Activated CD4-positive, alpha-beta T cell treated with anti-CD3 and anti-CD28 coated beads, Interleukin-2, amount 50 U/mL, for 1 hour (primary cell): ENCODE data around the gene DNAJC15.

Source experiments
- DNase-seq: peaks from one replicate; pipeline ENCODE4 v3.0.0-alpha.2; 2020

The DNAJC15 gene

GRCh38 chr13:43089912-43090498 lies 66.6 kb downstream of the DNAJC15 start:
- no peak for DNase-seq

GRCh38 chr13:43094901-43095300 lies 71.5 kb downstream of the DNAJC15 start:
- no peak for DNase-seq

- DNase-seq = no peak
Measured at GRCh38 chr13:43095771-43096719, 72.7 kb downstream of the DNAJC15 start.

DNA sequence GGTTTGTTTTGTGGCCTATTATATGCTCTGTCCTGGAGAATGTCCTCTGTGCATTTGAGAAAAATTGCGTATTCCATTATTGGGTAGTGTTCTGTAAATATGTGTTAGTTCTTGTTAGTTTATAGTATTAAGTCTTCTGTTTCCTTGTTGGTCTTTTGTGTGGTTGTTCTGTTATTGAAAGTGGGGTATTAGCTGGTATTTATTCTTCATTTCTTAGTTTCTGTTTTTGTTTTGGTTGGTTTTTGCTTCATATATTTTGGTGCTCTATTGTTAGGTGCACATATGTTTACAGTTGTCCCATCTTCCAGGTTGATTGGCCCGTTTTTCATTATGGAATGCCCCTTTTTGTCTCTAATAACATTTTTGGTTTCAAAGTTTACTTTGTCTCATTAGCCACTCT lies 77.3 kb downstream of the DNAJC15 start:
- no peak for DNase-seq

GRCh38 chr13:43102304-43102703 lies 78.9 kb downstream of the DNAJC15 start:
- no peak for DNase-seq

GRCh38 chr13:43107780-43108179 lies 84.4 kb downstream of the DNAJC15 start:
- DNase-seq = no peak

DNA sequence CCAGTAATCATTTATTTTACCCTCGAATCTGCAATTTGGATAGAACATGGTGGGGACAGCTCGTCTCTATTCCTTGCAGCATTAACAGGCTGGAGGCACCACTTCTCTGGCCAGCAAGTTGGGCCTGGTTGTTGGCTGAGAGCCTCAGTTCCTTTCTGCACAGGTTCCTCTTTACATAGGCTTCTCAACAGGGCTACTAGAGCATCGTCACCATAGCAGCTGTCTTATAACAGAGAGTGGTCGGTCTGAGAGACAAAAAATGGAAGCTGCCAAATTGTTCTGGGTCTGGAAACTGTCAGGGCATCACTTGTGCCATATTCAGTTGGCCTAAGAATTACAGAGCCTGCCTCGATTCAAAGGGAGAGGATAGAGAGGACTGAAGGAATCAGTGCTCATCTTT lies 86.7 kb downstream of the DNAJC15 start:
- no peak for DNase-seq

- DNase-seq = no peak
Measured at GRCh38 chr13:43110658-43111057, 87.3 kb downstream of the DNAJC15 start.

DNA sequence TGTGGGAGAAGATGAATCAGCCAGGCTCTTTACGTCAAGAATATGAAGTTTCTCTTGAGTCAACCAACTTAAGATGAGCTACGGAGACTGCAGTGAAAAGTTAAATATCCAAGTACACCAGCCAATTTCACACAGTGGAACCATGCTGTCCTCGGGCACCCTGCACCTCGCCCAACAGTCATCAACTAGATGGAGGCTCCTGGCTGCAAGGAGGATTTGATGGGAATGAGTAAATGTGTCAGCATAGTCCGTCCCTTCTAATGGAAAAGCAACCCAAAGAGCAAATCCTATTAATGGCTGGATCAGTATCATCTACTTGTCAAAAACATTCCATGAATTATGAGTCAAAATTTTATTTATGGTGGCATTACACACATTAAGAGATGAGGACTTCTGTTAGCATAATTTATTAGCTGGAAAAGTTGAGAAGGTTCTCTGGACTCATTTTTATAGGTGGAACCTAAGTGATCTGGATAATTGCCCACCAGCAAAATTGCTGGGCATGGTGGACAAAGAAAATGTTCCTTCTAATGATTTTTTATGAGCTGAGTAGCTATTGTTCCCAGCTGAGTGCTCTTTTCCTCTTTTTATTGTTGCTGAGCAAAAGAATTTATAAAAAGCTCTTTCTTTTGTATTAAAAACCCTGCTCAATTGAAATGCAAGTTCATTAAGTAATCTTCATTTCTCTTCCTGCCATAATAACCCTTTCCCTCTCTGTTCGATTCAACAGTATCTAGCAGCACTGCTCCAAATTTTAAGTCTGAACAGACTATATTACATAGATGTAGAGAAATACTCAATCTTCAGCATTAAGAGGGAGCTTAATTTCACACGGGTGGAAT lies 88.4 kb downstream of the DNAJC15 start:
- DNase-seq = no peak

DNA sequence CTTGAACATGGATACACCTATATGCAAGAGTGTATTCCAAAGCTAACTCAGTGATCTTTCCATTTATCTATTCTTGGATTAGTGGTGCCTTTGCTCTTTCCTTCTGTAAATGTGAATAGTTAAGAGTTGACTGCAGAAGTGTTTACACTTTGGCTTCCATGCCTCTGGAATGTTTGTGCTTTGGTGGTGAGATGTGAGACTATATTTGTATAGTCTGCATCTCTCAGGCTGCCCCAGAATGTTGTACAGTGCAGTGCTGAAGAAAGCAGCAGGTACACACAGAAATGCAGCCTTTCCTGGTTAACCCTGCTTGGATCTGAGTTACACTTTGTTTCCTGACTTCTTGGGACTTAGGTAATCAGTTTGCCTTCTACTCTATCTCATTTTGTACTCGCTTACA lies 90.2 kb downstream of the DNAJC15 start:
- DNase-seq = no peak

DNA sequence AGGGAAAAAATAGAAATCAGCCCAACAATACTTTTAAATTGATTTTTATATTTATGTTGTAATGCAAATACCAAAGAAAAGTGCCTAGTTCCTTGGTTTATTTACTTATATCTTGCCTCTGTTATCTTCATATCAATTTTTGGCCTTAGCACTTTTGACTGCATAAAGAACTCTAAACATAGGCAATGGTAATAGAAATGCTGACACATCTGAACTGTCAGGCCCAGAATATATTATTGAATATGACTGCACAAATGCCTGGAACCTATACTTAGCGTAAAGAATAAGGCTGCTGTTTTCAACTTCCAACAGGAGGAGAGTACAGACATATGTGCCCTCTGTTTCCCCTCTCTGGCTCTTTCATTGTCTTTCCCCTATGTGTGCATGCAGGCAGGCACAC lies 91.1 kb downstream of the DNAJC15 start:
- DNase-seq = no peak

- no peak for DNase-seq
Measured at GRCh38 chr13:43115141-43115540, 91.8 kb downstream of the DNAJC15 start.

DNA sequence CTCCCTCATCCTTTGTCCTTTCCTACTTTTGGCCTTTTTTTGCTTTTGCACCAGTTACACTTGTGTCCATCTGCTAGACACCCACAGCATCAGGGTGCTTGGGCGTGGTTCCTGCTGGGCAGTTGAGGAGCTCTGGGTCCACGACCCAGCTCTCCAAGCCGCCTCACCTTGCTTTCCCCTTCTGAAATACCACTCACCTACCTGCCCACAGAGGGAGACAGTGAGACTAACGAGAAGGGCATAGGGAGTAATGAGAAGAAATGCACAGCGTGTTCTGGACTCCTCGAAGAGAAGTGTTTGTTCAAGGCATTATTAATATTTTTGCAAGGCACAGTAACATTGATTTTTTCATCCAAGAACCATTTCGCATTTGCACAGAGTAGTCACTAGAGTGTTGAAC lies 92.9 kb downstream of the DNAJC15 start:
- no peak for DNase-seq

DNA sequence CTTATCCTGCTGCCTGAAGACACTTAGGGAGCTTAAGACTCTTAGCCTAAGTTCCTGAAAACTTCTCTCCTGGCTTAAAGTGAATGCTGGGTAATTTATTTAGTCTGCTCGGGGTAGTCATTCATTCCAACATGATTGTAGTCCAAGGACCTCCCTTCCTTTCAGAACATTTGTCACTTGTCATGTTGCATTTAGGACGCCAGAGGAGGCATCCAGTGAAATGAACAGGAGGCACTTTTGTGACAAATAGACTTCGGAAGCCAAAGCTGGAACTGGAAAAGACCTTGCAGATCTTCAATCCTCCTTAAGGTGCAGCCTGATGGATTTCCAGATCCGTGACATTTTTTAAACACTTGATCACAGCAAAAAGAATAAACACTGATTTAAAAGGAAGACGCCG lies 95.1 kb downstream of the DNAJC15 start:
- no peak for DNase-seq

GRCh38 chr13:43119206-43119605 lies 95.8 kb downstream of the DNAJC15 start:
- no peak for DNase-seq

DNA sequence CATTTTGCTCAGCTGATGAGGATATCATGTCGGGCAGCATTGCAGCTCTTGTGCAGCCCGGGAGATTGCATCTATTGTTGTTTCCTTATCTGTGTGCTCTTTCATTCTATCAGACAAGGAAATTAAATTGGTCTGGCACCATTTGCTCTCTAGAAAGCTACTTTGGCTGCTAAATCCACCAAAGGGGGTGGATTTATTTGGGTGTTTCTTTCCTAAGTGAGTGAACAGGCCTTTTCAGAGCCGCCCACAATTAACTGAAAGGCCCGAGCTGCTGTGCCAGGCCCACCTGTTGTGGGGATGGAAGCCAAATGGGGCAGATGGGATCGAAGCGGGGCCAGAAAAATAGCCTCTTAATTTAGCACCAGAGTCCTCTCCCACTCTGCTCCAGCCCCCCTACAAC lies 99.4 kb downstream of the DNAJC15 start:
- no peak for DNase-seq

DNA sequence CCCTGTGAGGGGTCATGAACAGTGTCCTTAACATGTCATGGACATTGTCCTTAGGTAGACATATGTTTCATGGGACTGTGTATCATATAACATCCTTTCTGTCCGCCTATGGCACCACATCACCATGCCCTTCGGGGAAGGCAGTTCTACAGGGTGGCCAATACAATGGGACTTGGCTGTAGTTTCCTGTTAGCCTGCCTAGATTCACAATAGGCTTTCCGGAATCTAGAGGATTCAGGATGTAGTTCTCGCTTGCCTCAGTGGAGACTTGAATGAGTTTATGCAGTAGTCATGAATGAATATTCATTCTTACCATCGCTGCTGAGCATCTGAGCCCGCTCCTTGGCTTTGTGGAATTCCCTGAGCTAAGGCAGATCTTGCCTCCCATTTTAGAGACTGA lies 100.5 kb downstream of the DNAJC15 start:
- no peak for DNase-seq

DNA sequence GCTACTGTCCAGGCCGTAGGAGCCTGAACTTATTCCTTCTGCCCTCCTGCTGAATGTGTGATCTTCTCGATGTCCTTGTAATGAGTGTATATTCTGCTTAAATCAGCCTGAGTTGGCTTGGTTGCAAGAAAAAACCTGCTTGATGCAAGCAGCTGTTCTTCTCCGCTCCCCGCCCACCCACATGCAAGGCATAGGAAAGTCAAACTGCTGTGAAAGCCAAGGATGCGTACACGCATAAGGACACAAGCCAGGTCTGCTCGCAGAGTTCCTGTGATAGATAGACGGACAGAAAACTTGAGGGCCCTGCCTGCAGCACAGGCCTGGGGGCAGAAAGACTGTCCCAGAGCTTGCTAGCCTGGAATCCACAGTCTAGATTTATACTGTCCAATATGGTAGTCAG lies 101.1 kb downstream of the DNAJC15 start:
- DNase-seq = no peak

DNA sequence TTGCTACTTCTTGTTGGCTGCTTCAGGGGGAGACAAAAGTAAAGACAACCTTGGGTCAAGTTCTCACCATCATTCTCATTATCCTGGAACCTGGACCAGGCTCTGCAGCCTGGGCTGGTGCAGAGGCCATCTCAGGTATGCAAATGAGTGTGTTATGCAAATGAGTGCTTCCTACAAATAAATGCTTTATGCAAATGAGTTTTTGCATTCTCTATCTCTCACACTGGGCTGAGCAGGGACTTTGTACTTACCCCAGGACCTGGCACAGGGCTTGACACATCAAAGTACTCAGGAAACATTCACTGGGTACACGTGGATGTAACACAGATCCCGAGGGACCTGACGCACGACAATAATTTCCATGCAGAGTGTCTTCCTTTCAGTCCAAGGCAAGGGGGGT lies 103.0 kb downstream of the DNAJC15 start:
- DNase-seq = no peak

- no peak for DNase-seq
Measured at GRCh38 chr13:43127103-43127798, 103.9 kb downstream of the DNAJC15 start.

GRCh38 chr13:43127827-43128226 lies 104.4 kb downstream of the DNAJC15 start:
- no peak for DNase-seq

DNA sequence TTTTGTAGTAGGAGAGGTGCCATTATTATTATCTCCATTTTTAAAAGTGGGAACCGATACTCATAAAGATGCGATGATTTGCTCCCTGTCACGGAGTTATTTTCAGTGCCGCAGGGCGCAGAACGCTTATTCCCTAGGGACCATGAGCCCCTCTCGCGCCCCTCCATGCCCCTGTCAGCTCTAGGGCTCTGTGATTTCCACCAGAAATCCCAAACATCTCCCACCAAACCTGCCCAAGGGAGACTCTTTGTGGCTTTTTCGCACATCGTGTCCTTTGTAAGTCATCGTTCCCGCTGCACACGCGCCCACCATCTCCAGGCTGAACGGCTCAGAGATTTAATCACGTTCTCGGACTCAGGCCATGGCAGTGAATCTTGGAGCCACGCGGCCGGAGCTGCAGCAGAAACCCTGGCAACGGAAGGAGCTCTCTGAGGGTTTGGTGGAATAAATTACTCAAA lies 105.1 kb downstream of the DNAJC15 start:
- no peak for DNase-seq

- DNase-seq = no peak
Measured at GRCh38 chr13:43129066-43129465, 105.7 kb downstream of the DNAJC15 start.
